Large intestine (tissue), 3 donors: Measurements from ENCODE around the gene HCFC1. TPM values are rescaled to one million over a fixed set of nuclear protein-coding genes. Genes with fewer than 3 reads are reported as not detected.

Experiments
- DNase-seq, 2 donors: peaks; one replicate each; pipeline versions ENCODE4 v3.0.0 to v3.0.0-alpha.2; 2013
- H3K27ac ChIP-seq: one replicate; pipeline ENCODE4 v1.5.1; 2013; ENCODE audit warnings: low read length
- H3K27me3 ChIP-seq: 2 replicates; pipeline ENCODE4 v1.6.1; 2013; ENCODE audit warnings: low read length; ENCODE audit not compliant: control insufficient read depth, insufficient read depth
- H3K36me3 ChIP-seq: 2 replicates; pipeline ENCODE4 v1.6.1; 2013; ENCODE audit warnings: low read length; ENCODE audit not compliant: control insufficient read depth, insufficient read depth
- H3K4me1 ChIP-seq: one replicate; pipeline ENCODE4 v1.6.1; 2013; ENCODE audit warnings: low read length; ENCODE audit not compliant: control insufficient read depth, insufficient read depth
- H3K4me3 ChIP-seq: one replicate; pipeline ENCODE4 v1.5.1; 2013; ENCODE audit warnings: low read length
- H3K9me3 ChIP-seq: one replicate; pipeline ENCODE4 v1.6.1; 2013; ENCODE audit warnings: mild to moderate bottlenecking, low read depth, low read length, moderate library complexity; ENCODE audit not compliant: control insufficient read depth
- WGBS: methylation state at CpG from one replicate; pipeline ENCODE4 v1.1.5; 2013; ENCODE audit warnings: low lambda C conversion rate; ENCODE audit not compliant: insufficient coverage; 5-methylcytosine and 5-hydroxymethylcytosine counted together
- polyA plus RNA-seq: library from polyadenylated mRNA; unstranded; fragments of 120-200 nt; gene quantifications from one replicate; pipeline ENCODE4 v1.2.1, GENCODE V29; 2013

Gene HCFC1
- polyA plus RNA-seq, 1 donor: 33.3 TPM

GRCh38 chrX:153956044-153956907 lies 15.3 kb downstream of the HCFC1 start:
- no CpG with 5 or more reads among the region's 35 CpGs for WGBS
- H3K27me3 ChIP-seq: no peaks in the 10 kb centered on the region
- peaks cover 4% of the 10 kb centered on the region for H3K4me1 ChIP-seq
- H3K36me3 ChIP-seq: peaks cover 85% of the 10 kb centered on the region
- no peaks in the 10 kb centered on the region for H3K9me3 ChIP-seq
- no peak for DNase-seq
- no peak overlapping the region for H3K27ac ChIP-seq
- H3K4me3 ChIP-seq: no peak overlapping the region

- DNase-seq: no peak
- Histone ChIP-seq H3K4me3 (no peak overlapping the region), H3K27me3 (no peaks in the 10 kb centered on the region), H3K4me1 (peaks cover 4% of the 10 kb centered on the region), H3K36me3 (peaks cover 85% of the 10 kb centered on the region), H3K27ac (no peak overlapping the region), H3K9me3 (no peaks in the 10 kb centered on the region)
- WGBS: no CpG with 5 or more reads among the region's 12 CpGs
Measured at GRCh38 chrX:153955228-153955732, 16.3 kb downstream of the HCFC1 start.

DNA sequence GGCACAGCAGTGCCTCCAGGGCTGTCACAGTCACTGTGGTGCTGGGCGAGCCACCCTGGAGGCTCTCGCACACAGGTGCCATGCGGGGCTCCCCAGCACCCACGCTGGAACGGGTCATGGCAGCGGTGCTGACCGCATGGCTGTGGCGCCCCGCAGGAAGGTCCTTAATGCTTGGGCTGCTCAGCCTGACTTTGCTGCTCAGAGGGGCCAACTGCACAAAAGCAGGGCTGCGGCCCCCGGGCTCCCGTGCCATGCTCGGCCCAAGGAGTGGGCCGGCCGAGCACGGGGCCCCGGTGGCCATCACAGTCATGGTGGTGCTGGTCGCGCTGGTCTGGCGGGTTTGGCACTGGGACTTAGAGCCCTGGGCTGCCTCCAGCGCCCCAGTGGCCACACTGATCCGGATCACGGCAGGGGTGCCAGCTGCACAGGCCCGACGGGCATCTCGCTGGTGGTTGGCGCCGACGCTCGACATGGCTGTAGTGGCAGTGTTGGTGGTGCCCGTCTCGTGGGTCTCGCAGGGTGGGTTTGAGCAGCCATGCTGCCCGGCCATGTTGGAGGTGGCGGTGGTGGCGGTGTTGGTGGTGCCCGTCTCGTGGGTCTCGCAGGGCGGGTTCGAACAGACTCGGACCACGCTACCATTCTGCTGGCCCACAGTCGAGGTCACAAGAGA lies 16.9 kb downstream of the HCFC1 start:
- WGBS: no CpG with 5 or more reads among the region's 44 CpGs
- no peaks in the 10 kb centered on the region for H3K27me3 ChIP-seq

DNA sequence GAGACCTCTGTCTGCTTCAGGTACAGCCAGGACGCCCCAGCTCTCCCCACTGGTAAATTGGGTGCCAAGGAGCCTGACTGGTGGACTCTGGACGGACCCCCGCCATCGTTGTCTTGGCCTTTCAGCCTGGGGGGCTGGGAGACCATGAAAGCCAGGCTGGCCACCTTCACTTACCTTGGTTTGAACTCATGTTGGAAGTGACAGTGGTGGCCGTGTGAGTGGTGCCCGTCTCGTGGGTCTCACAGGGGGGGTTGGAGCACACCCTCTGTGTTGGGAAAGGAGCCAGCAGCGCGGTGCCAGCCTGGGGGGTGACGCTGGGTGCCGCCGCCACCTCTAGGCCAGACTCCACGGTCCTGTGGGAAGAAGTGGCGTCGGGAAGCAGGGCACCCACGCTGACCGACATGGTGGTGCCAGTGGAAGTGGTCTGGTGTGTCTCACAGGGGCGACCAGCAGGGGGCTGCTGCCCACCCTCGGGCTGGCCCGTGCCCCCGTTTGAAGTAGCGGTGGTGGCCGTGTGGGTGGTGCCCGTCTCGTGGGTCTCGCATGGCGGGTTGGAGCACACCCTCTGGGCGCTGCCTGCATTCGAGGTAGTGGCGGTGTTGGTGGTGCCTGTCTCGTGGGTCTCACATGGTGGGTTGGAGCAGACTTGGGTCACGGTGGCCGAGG lies 17.6 kb downstream of the HCFC1 start:
- Histone ChIP-seq H3K27me3 (no peaks in the 10 kb centered on the region), H3K4me1 (peaks cover 4% of the 10 kb centered on the region), H3K9me3 (no peaks in the 10 kb centered on the region), H3K27ac (no peak overlapping the region), H3K36me3 (peaks cover 84% of the 10 kb centered on the region), H3K4me3 (no peak overlapping the region)
- DNase-seq: no peak
- WGBS: no CpG with 5 or more reads among the region's 33 CpGs

More for the DNA sequence above, 16.9 kb downstream of the HCFC1 start:
- DNase-seq: no peak
- H3K9me3 ChIP-seq: no peaks in the 10 kb centered on the region
- peaks cover 4% of the 10 kb centered on the region for H3K4me1 ChIP-seq
- no peak overlapping the region for H3K4me3 ChIP-seq
- H3K36me3 ChIP-seq: peaks cover 85% of the 10 kb centered on the region
- no peak overlapping the region for H3K27ac ChIP-seq

GRCh38 chrX:153953342-153953830 lies 18.2 kb downstream of the HCFC1 start:
- no CpG with 5 or more reads among the region's 33 CpGs for WGBS

DNA sequence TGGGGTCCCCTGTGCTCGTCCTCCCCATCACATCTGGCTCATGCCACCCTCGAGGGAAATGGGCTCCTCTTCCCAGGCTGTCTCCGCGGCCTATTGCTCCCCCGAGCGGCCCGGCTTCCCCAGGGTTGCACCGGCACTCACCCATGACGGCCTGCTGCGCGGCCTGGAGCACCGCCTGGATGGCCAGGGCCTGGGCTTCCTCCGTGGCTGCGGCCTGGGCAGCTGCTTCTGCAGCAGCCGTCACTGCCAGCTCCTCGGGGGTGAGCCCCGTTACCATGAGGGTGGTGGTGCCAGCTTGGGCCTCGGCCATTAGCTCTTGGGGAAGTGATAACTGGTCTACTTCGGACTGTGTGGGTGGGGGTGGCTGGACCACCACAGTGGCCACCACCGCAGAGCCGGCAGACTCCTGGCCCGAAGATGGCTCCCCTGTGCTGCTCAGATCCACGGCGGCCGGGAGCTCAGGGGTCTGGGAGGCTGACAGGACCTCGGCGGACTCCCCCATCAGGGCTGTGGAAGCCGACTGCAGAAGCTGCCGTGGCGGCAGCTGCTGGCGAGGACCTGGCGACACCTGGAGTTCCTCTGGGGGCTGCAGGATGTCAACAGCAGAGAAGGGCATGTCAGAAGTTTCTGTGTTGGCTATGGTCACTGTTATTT lies 19.1 kb downstream of the HCFC1 start:
- Histone ChIP-seq H3K27ac (peak overlapping the region; percentile 29), H3K9me3 (no peaks in the 10 kb centered on the region), H3K4me1 (peaks cover 6% of the 10 kb centered on the region), H3K27me3 (no peaks in the 10 kb centered on the region), H3K4me3 (no peak overlapping the region), H3K36me3 (peaks cover 78% of the 10 kb centered on the region)
- WGBS: no CpG with 5 or more reads among the region's 32 CpGs
- DNase-seq: no peak

More at GRCh38 chrX:153953342-153953830, 18.2 kb downstream of the HCFC1 start:
- Histone ChIP-seq H3K27ac (peak overlapping the region; percentile 29), H3K4me1 (peaks cover 4% of the 10 kb centered on the region), H3K27me3 (no peaks in the 10 kb centered on the region), H3K4me3 (no peak overlapping the region), H3K36me3 (peaks cover 80% of the 10 kb centered on the region), H3K9me3 (no peaks in the 10 kb centered on the region)
- peak in 1 of 2 donors; percentile 46 for DNase-seq

DNA sequence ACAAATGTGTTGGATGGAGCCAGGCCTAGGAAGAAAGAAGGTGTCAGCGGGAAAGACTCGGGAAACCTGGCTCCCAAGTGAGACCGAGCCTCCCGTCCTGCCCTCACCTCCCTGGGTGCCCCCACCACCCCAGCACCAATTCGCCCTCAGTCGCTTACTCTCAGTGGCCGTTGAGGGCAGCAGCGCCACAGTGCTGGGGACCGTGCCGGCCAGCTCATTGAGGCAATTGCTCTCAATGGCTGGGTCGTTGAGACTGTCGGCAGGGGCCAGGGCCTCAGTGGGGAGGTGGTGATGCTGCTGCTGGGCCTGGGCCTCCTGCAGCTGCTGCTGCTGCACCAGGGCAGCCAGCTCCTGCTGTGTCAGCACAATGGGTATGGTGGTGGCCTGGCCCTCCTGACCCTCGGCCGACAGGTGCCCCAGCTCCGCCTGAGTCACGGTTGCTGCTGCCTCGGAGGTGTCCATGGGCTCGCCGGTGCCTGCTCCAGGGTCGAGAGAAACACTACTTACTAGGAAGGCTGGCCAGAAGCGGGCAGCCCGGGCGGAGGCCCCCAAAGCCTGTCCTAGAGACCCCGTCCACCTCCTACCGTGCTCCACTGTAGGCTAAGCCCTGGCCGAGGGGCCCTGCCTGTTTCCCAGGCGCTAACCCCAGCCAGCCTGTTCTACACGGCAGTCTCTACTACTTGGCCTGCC lies 19.8 kb downstream of the HCFC1 start:
- H3K9me3 ChIP-seq: no peaks in the 10 kb centered on the region
- H3K36me3 ChIP-seq: peaks cover 73% of the 10 kb centered on the region
- DNase-seq: no peak
- H3K27me3 ChIP-seq: no peaks in the 10 kb centered on the region
- H3K4me1 ChIP-seq: peaks cover 10% of the 10 kb centered on the region
- WGBS: no CpG with 5 or more reads among the region's 28 CpGs
- H3K27ac ChIP-seq: no peak overlapping the region
- no peak overlapping the region for H3K4me3 ChIP-seq

DNA sequence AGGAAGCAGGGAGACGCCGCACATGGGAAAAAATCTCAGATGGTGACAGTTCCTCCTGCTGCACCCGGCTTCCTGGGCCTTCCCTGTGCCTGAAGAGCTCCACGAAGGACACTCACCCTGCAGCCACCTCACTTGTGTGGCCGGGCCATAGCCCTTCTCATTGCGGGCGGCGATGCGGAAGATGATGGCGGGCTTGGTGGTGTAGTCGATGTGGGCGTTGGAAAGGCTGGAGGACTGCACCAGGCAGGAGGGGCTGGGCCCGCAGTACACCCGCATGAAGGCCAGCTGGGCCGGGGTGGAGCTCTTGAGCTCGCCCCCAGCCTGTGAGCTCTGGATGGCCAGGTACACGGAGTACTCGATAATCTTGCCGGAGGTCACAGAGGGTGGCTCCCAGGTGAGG lies 21.5 kb downstream of the HCFC1 start:
- no peak overlapping the region for H3K4me3 ChIP-seq
- no peak for DNase-seq
- peaks cover 17% of the 10 kb centered on the region for H3K4me1 ChIP-seq
- no CpG with 5 or more reads among the region's 19 CpGs for WGBS
- no peak overlapping the region for H3K27ac ChIP-seq
- no peaks in the 10 kb centered on the region for H3K9me3 ChIP-seq
- no peaks in the 10 kb centered on the region for H3K27me3 ChIP-seq
- peaks cover 60% of the 10 kb centered on the region for H3K36me3 ChIP-seq

GRCh38 chrX:153948847-153949805 lies 22.5 kb downstream of the HCFC1 start:
- peaks cover 57% of the 10 kb centered on the region for H3K36me3 ChIP-seq

More at GRCh38 chrX:153948847-153949805, 22.5 kb downstream of the HCFC1 start:
- H3K4me1 ChIP-seq: peaks cover 21% of the 10 kb centered on the region
- WGBS: no CpG with 5 or more reads among the region's 30 CpGs
- H3K27me3 ChIP-seq: no peaks in the 10 kb centered on the region
- no peak for DNase-seq
- no peak overlapping the region for H3K27ac ChIP-seq
- H3K4me3 ChIP-seq: no peak overlapping the region
- H3K9me3 ChIP-seq: no peaks in the 10 kb centered on the region
